KMS-11 (cell line): Measurements from ENCODE around the gene MED13L.

ENCODE experiments used
- H2AFZ ChIP-seq: fragments of 200-600 bp; sonication (generic); 2 replicates; pipeline ENCODE4 v1.6.1; 2016; ENCODE audit warnings: antibody characterized with exemption, mixed run types, low read depth
- H3K27ac ChIP-seq: fragments of 200-600 bp; sonication (generic); 2 replicates; pipeline ENCODE4 v1.6.1; 2016; ENCODE audit warnings: mild to moderate bottlenecking, mixed run types
- H3K27me3 ChIP-seq: fragments of 200-600 bp; sonication (generic); 2 replicates; pipeline ENCODE4 v1.6.1; 2017; ENCODE audit warnings: mild to moderate bottlenecking, low read depth, mixed run types, moderate library complexity; ENCODE audit not compliant: insufficient read depth
- H3K36me3 ChIP-seq: fragments of 200-600 bp; sonication (generic); 2 replicates; pipeline ENCODE4 v1.6.1; 2017; ENCODE audit warnings: mild to moderate bottlenecking, mixed run types; ENCODE audit not compliant: insufficient read depth
- H3K4me1 ChIP-seq: fragments of 200-600 bp; sonication (generic); 2 replicates; pipeline ENCODE4 v1.6.1; 2016; ENCODE audit warnings: mild to moderate bottlenecking, low read depth, mixed run types; ENCODE audit not compliant: poor library complexity, severe bottlenecking
- H3K4me2 ChIP-seq: fragments of 200-600 bp; sonication (generic); 2 replicates; pipeline ENCODE4 v1.7.0; 2016; ENCODE audit warnings: mild to moderate bottlenecking, mixed run types
- H3K4me3 ChIP-seq: fragments of 200-600 bp; sonication (generic); IDR thresholded peaks from 2 replicates; pipeline ENCODE4 v1.6.1; 2017; ENCODE audit warnings: low read depth, low read length, mixed read lengths; ENCODE audit not compliant: insufficient read depth
- H3K79me2 ChIP-seq: fragments of 200-600 bp; sonication (generic); 2 replicates; pipeline ENCODE4 v1.6.1; 2016; ENCODE audit warnings: low read depth, mixed run types; ENCODE audit not compliant: insufficient read depth
- H3K9ac ChIP-seq: fragments of 200-600 bp; sonication (generic); 2 replicates; pipeline ENCODE4 v1.6.1; 2016; ENCODE audit warnings: mild to moderate bottlenecking, mixed run types
- H4K20me1 ChIP-seq: fragments of 200-600 bp; sonication (generic); 2 replicates; pipeline ENCODE4 v1.6.1; 2016; ENCODE audit warnings: mild to moderate bottlenecking, mixed run types; ENCODE audit not compliant: insufficient read depth
- TF ChIP-seq, protein P1 (sequence below): fragments of 200-600 bp; sonication (generic); conservative IDR thresholded peaks from 2 replicates; pipeline ENCODE4 v1.6.1; 2017; ENCODE audit warnings: low read depth, mild to moderate bottlenecking, antibody characterized with exemption, low read length, moderate library complexity, mixed read lengths

Gene MED13L

DNA sequence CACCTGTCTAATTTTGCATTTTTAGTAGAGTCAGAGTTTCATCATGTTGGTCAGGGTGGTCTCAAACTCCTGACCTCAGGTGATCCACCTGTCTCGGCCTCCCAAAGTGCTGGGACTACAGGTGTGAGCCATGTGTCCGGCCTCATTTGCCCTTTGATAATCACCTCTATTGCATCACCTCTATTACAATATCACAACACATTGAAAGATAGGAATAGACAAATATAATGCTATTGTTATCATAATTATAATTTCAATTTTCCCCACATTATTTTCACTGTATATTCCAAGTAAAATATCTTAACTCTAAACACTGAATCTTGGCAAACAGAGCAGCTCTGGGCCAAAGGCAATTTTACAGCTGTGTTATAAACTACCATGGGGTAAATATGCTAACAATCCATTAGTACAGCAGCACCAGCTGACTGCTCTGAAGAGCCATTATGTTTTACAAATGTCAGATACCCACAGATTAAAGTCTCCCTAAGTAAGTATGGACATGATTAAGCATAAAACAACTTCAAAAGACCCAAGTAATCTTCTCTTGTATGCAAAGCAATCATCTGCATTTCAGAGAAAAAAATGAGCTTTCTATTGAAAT lies 173.2 kb downstream of the MED13L start:
- Histone ChIP-seq H3K4me3 (no peak overlapping the region), H3K79me2 (0 out of 2 replicates have a peak, but pooled peaks cover 2% of the 10 kb centered on the region), H2AFZ (no peak overlapping the region), H4K20me1 (no peaks in the 10 kb centered on the region), H3K9ac (no peak overlapping the region), H3K4me2 (no peak overlapping the region), H3K4me1 (peaks cover 21% of the 10 kb centered on the region), H3K27me3 (no peaks in the 10 kb centered on the region), H3K27ac (no peak overlapping the region), H3K36me3 (no peaks in the 10 kb centered on the region)
- TF ChIP-seq, protein P1, sequence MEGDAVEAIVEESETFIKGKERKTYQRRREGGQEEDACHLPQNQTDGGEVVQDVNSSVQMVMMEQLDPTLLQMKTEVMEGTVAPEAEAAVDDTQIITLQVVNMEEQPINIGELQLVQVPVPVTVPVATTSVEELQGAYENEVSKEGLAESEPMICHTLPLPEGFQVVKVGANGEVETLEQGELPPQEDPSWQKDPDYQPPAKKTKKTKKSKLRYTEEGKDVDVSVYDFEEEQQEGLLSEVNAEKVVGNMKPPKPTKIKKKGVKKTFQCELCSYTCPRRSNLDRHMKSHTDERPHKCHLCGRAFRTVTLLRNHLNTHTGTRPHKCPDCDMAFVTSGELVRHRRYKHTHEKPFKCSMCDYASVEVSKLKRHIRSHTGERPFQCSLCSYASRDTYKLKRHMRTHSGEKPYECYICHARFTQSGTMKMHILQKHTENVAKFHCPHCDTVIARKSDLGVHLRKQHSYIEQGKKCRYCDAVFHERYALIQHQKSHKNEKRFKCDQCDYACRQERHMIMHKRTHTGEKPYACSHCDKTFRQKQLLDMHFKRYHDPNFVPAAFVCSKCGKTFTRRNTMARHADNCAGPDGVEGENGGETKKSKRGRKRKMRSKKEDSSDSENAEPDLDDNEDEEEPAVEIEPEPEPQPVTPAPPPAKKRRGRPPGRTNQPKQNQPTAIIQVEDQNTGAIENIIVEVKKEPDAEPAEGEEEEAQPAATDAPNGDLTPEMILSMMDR: no peak

DNA sequence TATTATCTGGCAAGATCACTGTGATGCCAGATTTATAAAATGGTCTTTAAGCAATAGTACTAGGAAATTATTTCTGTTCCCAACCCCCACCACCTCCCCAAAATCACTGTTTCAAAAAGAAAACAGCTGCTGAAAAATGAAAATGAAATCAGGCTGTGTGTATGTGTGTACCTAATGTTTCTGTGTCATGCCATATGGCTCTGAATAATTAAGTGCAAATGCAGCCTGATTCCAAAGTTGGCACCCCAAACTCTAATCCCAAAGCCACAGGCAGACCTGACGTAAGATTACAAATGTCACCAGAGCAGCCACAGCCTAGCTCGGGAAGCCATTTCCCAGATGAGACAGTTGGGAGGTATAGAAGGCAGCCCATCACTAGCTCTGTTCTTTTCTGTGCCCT lies 175.5 kb downstream of the MED13L start:
- peaks cover 21% of the 10 kb centered on the region for H3K4me1 ChIP-seq
- peak overlapping the region; percentile 34; the same call in 1 of the 2 replicates for H3K4me2 ChIP-seq
- no peaks in the 10 kb centered on the region for H4K20me1 ChIP-seq
- TF ChIP-seq, protein P1: no peak
- H3K36me3 ChIP-seq: no peaks in the 10 kb centered on the region
- no peak overlapping the region for H2AFZ ChIP-seq
- no peak overlapping the region for H3K4me3 ChIP-seq
- H3K27me3 ChIP-seq: no peaks in the 10 kb centered on the region
- no peak overlapping the region for H3K27ac ChIP-seq
- H3K79me2 ChIP-seq: no peaks in the 10 kb centered on the region
- H3K9ac ChIP-seq: no peak overlapping the region

DNA sequence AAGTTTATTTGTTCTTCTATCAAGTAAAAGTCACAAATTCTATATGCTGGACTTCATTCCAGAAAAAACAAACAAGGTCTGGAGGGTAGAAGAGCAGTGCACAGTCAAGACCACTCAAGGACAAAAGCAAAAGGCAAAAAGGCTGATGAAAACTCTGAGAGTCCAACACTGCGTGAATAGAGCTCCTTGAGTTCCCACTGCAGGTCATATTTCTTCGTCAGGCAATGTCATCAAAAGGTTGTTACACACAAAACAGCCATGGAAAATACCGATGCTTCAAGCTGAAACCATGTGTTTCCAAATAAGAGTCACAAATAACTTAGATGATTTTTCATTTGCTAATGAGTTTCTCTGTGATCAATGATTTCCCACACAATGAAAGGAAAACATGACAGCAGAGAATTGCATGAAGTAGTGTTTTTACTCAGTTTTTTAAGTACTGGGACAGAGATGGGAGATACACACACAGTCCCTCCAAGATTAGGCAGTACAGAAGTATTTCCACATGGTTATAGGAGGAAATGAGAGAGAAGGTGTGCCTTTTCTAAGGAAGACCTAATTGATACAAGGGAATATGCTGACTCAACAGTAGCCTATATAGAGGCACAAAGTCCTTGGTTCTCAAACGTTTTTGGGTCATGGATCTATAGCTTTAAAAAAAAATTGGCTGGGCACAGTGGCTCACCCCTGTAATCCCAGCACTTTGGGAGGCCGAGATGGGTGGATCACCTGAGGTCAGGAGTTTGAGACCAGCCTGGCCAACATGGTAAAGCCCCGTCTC lies 177.7 kb downstream of the MED13L start:
- Histone ChIP-seq H2AFZ (no peak overlapping the region), H3K9ac (no peak overlapping the region), H3K4me2 (no peak overlapping the region), H3K27me3 (no peaks in the 10 kb centered on the region), H3K36me3 (no peaks in the 10 kb centered on the region), H3K4me1 (peaks cover 21% of the 10 kb centered on the region), H3K79me2 (no peaks in the 10 kb centered on the region), H4K20me1 (no peaks in the 10 kb centered on the region), H3K4me3 (no peak overlapping the region), H3K27ac (no peak overlapping the region)
- TF ChIP-seq, protein P1: no peak

DNA sequence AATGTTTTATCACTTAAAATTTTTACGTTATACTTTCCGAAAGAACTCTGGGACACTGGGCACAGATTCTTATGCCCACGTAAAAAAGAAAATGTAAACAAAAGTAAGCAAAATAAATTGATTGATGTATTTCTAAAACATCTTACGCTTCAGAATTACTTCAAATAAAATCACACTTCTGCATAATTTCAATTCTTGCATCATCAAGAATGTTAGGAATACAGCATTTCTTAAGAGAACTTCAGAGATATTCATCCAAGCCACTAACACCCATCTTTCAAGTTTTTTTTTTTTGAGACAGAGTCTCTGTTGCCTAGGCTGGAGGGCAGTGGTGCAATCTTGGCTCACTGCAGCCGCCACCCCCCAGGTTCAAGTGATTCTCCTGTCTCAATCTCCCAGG lies 180.6 kb downstream of the MED13L start:
- H3K4me2 ChIP-seq: no peak overlapping the region
- no peak overlapping the region for H3K27ac ChIP-seq
- H3K36me3 ChIP-seq: no peaks in the 10 kb centered on the region
- no peaks in the 10 kb centered on the region for H3K27me3 ChIP-seq
- no peak overlapping the region for H3K9ac ChIP-seq
- H3K79me2 ChIP-seq: no peaks in the 10 kb centered on the region
- no peak overlapping the region for H2AFZ ChIP-seq
- H3K4me1 ChIP-seq: peaks cover 5% of the 10 kb centered on the region
- H4K20me1 ChIP-seq: no peaks in the 10 kb centered on the region
- TF ChIP-seq, protein P1: no peak
- H3K4me3 ChIP-seq: no peak overlapping the region
